ENCODE measurements around the gene ABCG4. TPM values are rescaled to one million over a fixed set of nuclear protein-coding genes. Genes with fewer than 3 reads are reported as not detected.
"Not testable (repeated sequence)": the region's sequence is repeated elsewhere in the genome, so short reads cannot be mapped to it uniquely, and the experiment has no call there.

The ABCG4 gene
- total RNA-seq, 4 donors from 2014 or later, result 0.33 to 1.4 (median 0.60) TPM

GRCh38 chr11:119160151-119160550 lies 11.3 kb downstream of the ABCG4 start:
- intact Hi-C loops (cut with DNase I), result no loop called here
- H3K36me3 ChIP-seq, result no peaks in the 10 kb centered on the region
- no peak overlapping the region for H3K4me3 ChIP-seq
- no peaks in the 10 kb centered on the region for H3K9me3 ChIP-seq
- DNase-seq (ENCODE audit: extremely low spot score), result no peak
- WGBS, result 94% methylated on average over 9 of the region's 9 CpGs
- H3K27me3 ChIP-seq, result no peaks in the 10 kb centered on the region
- no peak overlapping the region for H3K27ac ChIP-seq (replicated peaks in 1 of 4)
- H3K4me1 ChIP-seq, result no peaks in the 10 kb centered on the region
- TF ChIP-seq POLR2AphosphoS5 (IDR thresholded peaks at IDR 0.05) (no peak), EP300 (IDR thresholded peaks at IDR 0.05) (no peak), CTCF (IDR thresholded peaks at IDR 0.05) (no peak), POLR2A (IDR thresholded peaks at IDR 0.05; ENCODE audit: low read depth) (no peak)

GRCh38 chr11:119161871-119162270 lies 13.0 kb downstream of the ABCG4 start:
- intact Hi-C loops (cut with DNase I), result no loop called here
- no peak overlapping the region for H3K27ac ChIP-seq (replicated peaks in 1 of 4)
- no peak overlapping the region for H3K4me3 ChIP-seq
- H3K36me3 ChIP-seq, result no peaks in the 10 kb centered on the region
- no peak for TF ChIP-seq POLR2A (IDR thresholded peaks at IDR 0.05; ENCODE audit: low read depth)
- H3K4me1 ChIP-seq, result no peaks in the 10 kb centered on the region
- H3K27me3 ChIP-seq, result no peaks in the 10 kb centered on the region
- no peak for DNase-seq (ENCODE audit: extremely low spot score)
- WGBS, result 81% methylated on average over 7 of the region's 8 CpGs
- H3K9me3 ChIP-seq, result no peaks in the 10 kb centered on the region

- Histone ChIP-seq H3K4me1 (peaks cover 10 to 17% (median 11%) of the 10 kb centered on the region in 4 donors), H3K27ac (replicated peaks in 1 of 4) (no peak overlapping the region), H3K4me3 (no peak overlapping the region), H3K9me3 (no peaks in the 10 kb centered on the region), H3K36me3 (peaks cover 0 to 4% (median 0%) of the 10 kb centered on the region in 4 donors), H3K27me3 (no peaks in the 10 kb centered on the region)
- TF ChIP-seq EP300 (IDR thresholded peaks at IDR 0.05) (no peak), POLR2AphosphoS5 (IDR thresholded peaks at IDR 0.05) (no peak), CTCF (IDR thresholded peaks at IDR 0.05) (no peak), POLR2A (IDR thresholded peaks at IDR 0.05; ENCODE audit: low read depth) (no peak)
- no peak for DNase-seq (ENCODE audit: extremely low spot score)
- intact Hi-C loops (cut with DNase I), result no loop called here
- 77% methylated on average over 8 of the region's 8 CpGs for WGBS
Observed at GRCh38 chr11:119166368-119167076, 17.7 kb downstream of the ABCG4 start.

- DNase-seq (ENCODE audit: extremely low spot score); H3K9me3 ChIP-seq; H3K36me3 ChIP-seq; intact Hi-C loops (cut with DNase I); H3K27me3 ChIP-seq; H3K27ac ChIP-seq (replicated peaks in 1 of 4); H3K4me3 ChIP-seq: not testable (repeated sequence)
- WGBS, result 92% methylated on average over 10 of the region's 10 CpGs
- H3K4me1 ChIP-seq, result peaks cover 10 to 17% (median 11%) of the 10 kb centered on the region in 4 donors
Observed at GRCh38 chr11:119167077-119167458, 18.2 kb downstream of the ABCG4 start.

GRCh38 chr11:119167933-119168332 lies 19.1 kb downstream of the ABCG4 start:
- 58% methylated on average over 6 of the region's 6 CpGs for WGBS
- no peak for DNase-seq (ENCODE audit: extremely low spot score)
- TF ChIP-seq EP300 (IDR thresholded peaks at IDR 0.05) (no peak), POLR2A (IDR thresholded peaks at IDR 0.05; ENCODE audit: low read depth) (no peak), POLR2AphosphoS5 (IDR thresholded peaks at IDR 0.05) (no peak), CTCF (IDR thresholded peaks at IDR 0.05) (no peak)
- intact Hi-C loops (cut with DNase I), result loop anchor here (2.0 kb wide), 1 partner anchor 29 kb away; no protein-coding TSS in a partner anchor
- H3K27ac ChIP-seq (replicated peaks in 1 of 4), result peak overlapping the region in 2 of 4 donors; percentile 97 to 99
- peaks cover 0 to 15% (median 4%) of the 10 kb centered on the region in 4 donors for H3K36me3 ChIP-seq
- peak overlapping the region in 1 of 4 donors; percentile 82 for H3K4me3 ChIP-seq
- H3K9me3 ChIP-seq, result no peaks in the 10 kb centered on the region
- no peaks in the 10 kb centered on the region for H3K27me3 ChIP-seq
- H3K4me1 ChIP-seq, result peaks cover 10 to 17% (median 11%) of the 10 kb centered on the region in 4 donors
